Heart left ventricle (tissue), 16 donors: Measurements from ENCODE around the gene TGFBR3. TPM values are rescaled to one million over a fixed set of nuclear protein-coding genes. Genes with fewer than 3 reads are reported as not detected.

Experiments used
- ATAC-seq, 4 donors: fragments of 200-7000 bp; cut with Tn5 transposase; one replicate each; pipeline ENCODE4 v1.9.1; 2020 to 2022; ENCODE audit warnings: moderate library complexity in 4 of 4, mild to moderate bottlenecking in 3 of 4, moderate number of reproducible peaks in 1 of 4
- DNase-seq, 5 donors: peaks; one replicate each; pipeline ENCODE4 v3.0.0-alpha.2; 2020
- H3K27ac ChIP-seq, 12 donors: fragments of 200-600 bp; sonication (generic) in 4 of 12; one replicate each; pipeline versions ENCODE4 v1.5.0 to v1.8.0; 2016 to 2022; ENCODE audit warnings: mild to moderate bottlenecking in 2 of 12
- H3K27me3 ChIP-seq, 9 donors: fragments of 200-600 bp; sonication (generic) in 2 of 9; one replicate each; pipeline versions ENCODE4 v1.5.1 to v1.8.0; 2016 to 2022; ENCODE audit warnings: mild to moderate bottlenecking in 3 of 9
- H3K36me3 ChIP-seq, 9 donors: fragments of 200-600 bp; sonication (generic) in 2 of 9; one replicate each; pipeline versions ENCODE4 v1.5.0 to v1.8.0; 2018 to 2022; ENCODE audit warnings: mild to moderate bottlenecking in 2 of 9
- H3K4me1 ChIP-seq, 12 donors: fragments of 200-600 bp; sonication (generic) in 4 of 12; one replicate each; pipeline versions ENCODE4 v1.5.0 to v1.8.0; 2016 to 2022; ENCODE audit warnings: mild to moderate bottlenecking in 3 of 12
- H3K4me3 ChIP-seq, 12 donors: fragments of 200-600 bp; sonication (generic) in 4 of 12; one replicate each; pipeline versions ENCODE4 v1.5.0 to v1.8.0; 2017 to 2022; ENCODE audit warnings: mild to moderate bottlenecking in 9 of 12, moderate library complexity in 4 of 12
- H3K9me3 ChIP-seq, 12 donors: fragments of 200-600 bp; sonication (generic) in 4 of 12; one replicate each; pipeline versions ENCODE4 v1.5.0 to v1.8.0; 2016 to 2022; ENCODE audit warnings: mild to moderate bottlenecking in 1 of 12
- POLR2A ChIP-seq, 2 donors: fragments of 450-650 bp; IDR thresholded peaks; one replicate each; pipeline ENCODE4 v1.6.1; 2017; ENCODE audit warnings: antibody characterized with exemption in 2 of 2, mild to moderate bottlenecking in 2 of 2, moderate library complexity in 2 of 2
- WGBS, 4 donors: extraction: QIAGEN DNeasy Blood & Tissue Kit in 2 of 4; methylation state at CpG; one replicate each; pipeline versions ENCODE4 v1.1.5 to v1.1.7; 2013 to 2018; 5-methylcytosine and 5-hydroxymethylcytosine counted together
- intact Hi-C, 10 donors: fragments of 100-400 bp; cut with DNase I; formaldehyde crosslinking; loops; one replicate each; pipeline versions ENCODE4 v1.11.1 to v1.14.2; 2022
- polyA plus RNA-seq, 2 donors: library from polyadenylated mRNA; stranded (reverse); fragments of 200-250 nt; gene quantifications; one replicate each; pipeline ENCODE4 v1.2.3, GENCODE V29; 2013
- total RNA-seq, 9 donors: library from RNA; depleted of rRNA in 2 of 9; stranded (reverse); fragments of >200 nt in 2 of 9; fragmentation: NEBNext Ultra II Directional in 3 of 9; extraction: Animal tissue kit (Norgen Biotek cat#: 25700) in 3 of 9; gene quantifications; one replicate each; pipeline versions ENCODE4 v1.1.0 to v1.2.4, GENCODE V29; 2016 to 2023
- TF ChIP-seq, protein P1 (sequence below), 12 donors: fragments of 200-600 bp; sonication (generic) in 4 of 12; IDR thresholded peaks; one replicate each; pipeline versions ENCODE4 v1.5.0 to v1.8.0; 2018 to 2022; ENCODE audit warnings: antibody characterized with exemption in 12 of 12, mild to moderate bottlenecking in 5 of 12
- donor health status: ischemic (EF 13 %, LVEDD 7.1; RV severe dilation, severe dysfunction).
- donor health status: healthy with polysubstance abuse.
- donor health status: DM: no; HTN: yes; CAD: no.
- donor health status: DM: no; HTN: no; CAD: no.
- donor health status: ischemic (EF 25% LVEDD 6.9; RV normal size, moderate dysfunction).
- donor health status: ischemic (EF 25% LVEDD 5.7; RV mildly dilated, moderate dysfunction).
- donor health status: healthy.
- donor health status: DM: yes; HTN: yes; CAD: no.
- donor health status: ischemic (EF 35%, LVEDD 5.7; RV mildly dilated, moderate dysfunction).
- donor health status: nonischemic (EF 11% LVEDD 7.7; RV severe dilation, severe dysfunction).
- donor health status: DM: yes; HTN: yes; CAD: no.
- donor health status: PGD.
- donor health status: ischemic (EF 29% LVEDD 5.4; RV normal size, mild dysfunction).
- donor health status: nonischemic (EF 23%, LVEDD 6.1; RV moderate dilation, normal function).

The TGFBR3 gene
- total and polyA plus RNA-seq, 11 donors: 6.9 to 51.8 (median 22.7) TPM

DNA sequence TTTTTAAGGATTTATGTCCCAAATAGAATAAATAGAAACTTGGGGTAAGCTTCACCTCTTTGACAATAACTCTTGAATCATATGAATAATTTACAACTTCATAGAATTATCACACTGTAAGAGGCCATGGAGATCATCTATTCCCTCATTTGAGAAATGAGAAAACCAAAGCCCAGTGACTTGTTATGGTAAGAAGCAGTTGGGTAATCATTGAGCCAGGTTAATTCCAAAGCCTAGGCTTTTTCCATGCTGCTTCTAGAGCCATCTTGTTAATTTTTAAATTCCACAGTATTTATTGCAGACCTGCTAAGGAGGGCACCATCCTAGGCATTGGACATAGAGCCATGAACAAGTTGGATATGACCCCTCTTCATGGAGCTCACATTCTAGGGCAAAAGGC lies 224.8 kb downstream of the TGFBR3 start:
- peaks cover 0 to 35% (median 7%) of the 10 kb centered on the region in 12 donors for H3K9me3 ChIP-seq
- no peak overlapping the region for H3K27ac ChIP-seq
- ATAC-seq (no peak), DNase-seq (no peak)
- H3K27me3 ChIP-seq: no peaks in the 10 kb centered on the region
- TF ChIP-seq, protein P1, sequence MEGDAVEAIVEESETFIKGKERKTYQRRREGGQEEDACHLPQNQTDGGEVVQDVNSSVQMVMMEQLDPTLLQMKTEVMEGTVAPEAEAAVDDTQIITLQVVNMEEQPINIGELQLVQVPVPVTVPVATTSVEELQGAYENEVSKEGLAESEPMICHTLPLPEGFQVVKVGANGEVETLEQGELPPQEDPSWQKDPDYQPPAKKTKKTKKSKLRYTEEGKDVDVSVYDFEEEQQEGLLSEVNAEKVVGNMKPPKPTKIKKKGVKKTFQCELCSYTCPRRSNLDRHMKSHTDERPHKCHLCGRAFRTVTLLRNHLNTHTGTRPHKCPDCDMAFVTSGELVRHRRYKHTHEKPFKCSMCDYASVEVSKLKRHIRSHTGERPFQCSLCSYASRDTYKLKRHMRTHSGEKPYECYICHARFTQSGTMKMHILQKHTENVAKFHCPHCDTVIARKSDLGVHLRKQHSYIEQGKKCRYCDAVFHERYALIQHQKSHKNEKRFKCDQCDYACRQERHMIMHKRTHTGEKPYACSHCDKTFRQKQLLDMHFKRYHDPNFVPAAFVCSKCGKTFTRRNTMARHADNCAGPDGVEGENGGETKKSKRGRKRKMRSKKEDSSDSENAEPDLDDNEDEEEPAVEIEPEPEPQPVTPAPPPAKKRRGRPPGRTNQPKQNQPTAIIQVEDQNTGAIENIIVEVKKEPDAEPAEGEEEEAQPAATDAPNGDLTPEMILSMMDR (IDR thresholded peaks at IDR 0.05): no peak
- TF ChIP-seq POLR2A (IDR thresholded peaks at IDR 0.05): no peak
- H3K4me1 ChIP-seq: no peaks in the 10 kb centered on the region
- H3K4me3 ChIP-seq: no peak overlapping the region
- no peaks in the 10 kb centered on the region for H3K36me3 ChIP-seq
- intact Hi-C loops: loop anchor here in 1 of 10 donors (10.0 kb wide), 1 partner anchor 64 kb away; no protein-coding TSS in a partner anchor

DNA sequence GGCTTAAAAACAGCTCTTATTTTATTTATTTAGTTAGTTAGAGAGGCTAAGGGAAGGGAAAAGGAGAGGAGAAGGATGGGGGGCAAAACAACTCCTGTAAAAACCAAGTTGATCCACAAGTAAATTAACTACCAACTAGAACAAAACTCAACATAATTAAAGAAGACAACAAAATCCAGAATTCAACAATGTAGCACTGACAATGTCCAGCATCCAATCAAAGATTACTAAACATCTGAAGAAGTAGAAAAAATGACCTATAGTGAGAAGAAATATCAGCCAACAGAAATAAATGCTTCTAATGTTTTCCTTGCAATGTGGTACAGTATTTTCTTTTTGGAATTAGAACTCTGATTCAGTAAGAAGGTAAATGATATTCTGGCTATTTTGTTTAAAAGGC lies 225.2 kb downstream of the TGFBR3 start:
- intact Hi-C loops: loop anchor here in 1 of 10 donors (10.0 kb wide), 1 partner anchor 64 kb away; no protein-coding TSS in a partner anchor
- H3K27me3 ChIP-seq: no peaks in the 10 kb centered on the region
- TF ChIP-seq, protein P1 (IDR thresholded peaks at IDR 0.05): no peak
- no peak for TF ChIP-seq POLR2A (IDR thresholded peaks at IDR 0.05)

DNA sequence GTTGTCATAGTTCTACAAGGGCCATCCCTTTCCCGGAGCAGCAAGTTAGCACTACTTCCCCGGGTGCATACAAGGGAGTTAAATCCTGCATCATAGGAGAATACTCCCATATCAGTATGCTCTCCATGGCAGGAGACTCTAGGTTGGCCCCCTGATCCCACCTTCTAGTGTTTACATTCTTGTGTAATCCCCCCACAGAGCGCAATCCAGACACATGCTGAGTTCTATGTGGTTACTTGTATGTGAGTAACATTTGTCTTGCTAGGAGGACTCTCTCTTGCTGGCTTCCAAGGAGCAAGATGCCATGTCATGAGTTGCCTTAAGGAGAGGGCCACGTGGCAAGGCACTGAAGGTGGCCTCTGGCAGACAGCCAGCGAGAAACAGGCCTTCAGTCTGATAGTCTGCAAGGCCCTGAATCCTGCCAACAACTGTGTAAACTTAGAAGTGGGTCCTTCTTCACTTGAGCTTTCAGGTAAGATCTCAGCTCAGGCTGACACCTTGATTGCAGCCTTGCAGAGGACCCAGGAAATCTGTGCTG lies 230.0 kb downstream of the TGFBR3 start:
- Histone ChIP-seq H3K9me3 (peaks cover 0 to 22% (median 5%) of the 10 kb centered on the region in 12 donors), H3K4me1 (peaks cover 0 to 15% (median 9%) of the 10 kb centered on the region in 12 donors), H3K36me3 (no peaks in the 10 kb centered on the region), H3K4me3 (no peak overlapping the region), H3K27me3 (no peaks in the 10 kb centered on the region), H3K27ac (no peak overlapping the region)
- TF ChIP-seq, protein P1 (IDR thresholded peaks at IDR 0.05): no peak
- TF ChIP-seq POLR2A (IDR thresholded peaks at IDR 0.05): no peak
- intact Hi-C loops: no loop called here
- ATAC-seq (no peak), DNase-seq (no peak)
- 72 to 87% (median 82%) methylated on average over 4 to 5 of the region's 5 CpGs for WGBS, 4 donors

More for the DNA sequence above, 225.2 kb downstream of the TGFBR3 start:
- peaks cover 0 to 35% (median 7%) of the 10 kb centered on the region in 12 donors for H3K9me3 ChIP-seq
- no peak overlapping the region for H3K27ac ChIP-seq
- H3K36me3 ChIP-seq: no peaks in the 10 kb centered on the region
- no peak overlapping the region for H3K4me3 ChIP-seq
- no peak for ATAC-seq
- no peak for DNase-seq
- H3K4me1 ChIP-seq: no peaks in the 10 kb centered on the region

DNA sequence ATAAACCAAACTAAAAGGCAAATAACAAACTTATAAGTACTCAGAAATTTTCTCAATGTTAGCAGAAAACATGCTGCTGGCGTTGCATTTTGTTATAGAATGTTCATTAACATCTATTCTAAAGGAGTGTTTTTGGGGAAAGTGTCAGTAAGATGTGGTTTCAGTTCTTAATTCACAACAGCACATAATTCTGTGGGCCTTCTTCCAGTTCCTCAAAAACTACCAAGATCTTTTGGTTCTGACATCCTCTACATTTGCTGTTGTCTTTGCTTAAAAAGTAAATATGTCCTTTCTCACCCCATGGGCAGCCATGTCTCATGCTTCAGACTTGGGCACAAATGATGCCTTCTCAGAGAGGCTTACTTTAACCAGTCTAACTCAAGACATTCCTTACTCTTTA lies 232.8 kb downstream of the TGFBR3 start:
- no peak for ATAC-seq
- Histone ChIP-seq H3K27me3 (no peaks in the 10 kb centered on the region), H3K9me3 (no peaks in the 10 kb centered on the region), H3K36me3 (no peaks in the 10 kb centered on the region), H3K4me1 (peaks cover 0 to 25% (median 14%) of the 10 kb centered on the region in 12 donors), H3K27ac (no peak overlapping the region), H3K4me3 (no peak overlapping the region)
- intact Hi-C loops: no loop called here
- no peak for DNase-seq
- no peak for TF ChIP-seq POLR2A (IDR thresholded peaks at IDR 0.05)
- TF ChIP-seq, protein P1 (IDR thresholded peaks at IDR 0.05): no peak
- WGBS, 4 donors: 92 to 97% (median 94%) methylated on average over 1 of the region's 1 CpG
